8988T (cell line): ENCODE data around the gene ATP11B.
A peak's percentile ranks its signal among the peaks of the same experiment; 100 is the strongest.

Source experiments
- DNase-seq: peaks from one replicate; pipeline ENCODE4 v3.0.0; 2011

The ATP11B gene

GRCh38 chr3:182792901-182793662, at the start of gene ATP11B:
TSS of gene ATP11B (plus strand) at chr3:182793504. CDS start at chr3:182793760, 256 bp downstream.
- DNase-seq: peak; percentile 64

GRCh38 chr3:182746959-182747358, 46.3 kb upstream of the ATP11B start:
- DNase-seq: no peak

GRCh38 chr3:182755308-182755707, 38.0 kb upstream of the ATP11B start:
- DNase-seq: no peak

GRCh38 chr3:182755712-182756111, 37.6 kb upstream of the ATP11B start:
- no peak for DNase-seq

GRCh38 chr3:182760576-182761164, 32.6 kb upstream of the ATP11B start:
- no peak for DNase-seq

- no peak for DNase-seq
These were observed 29.4 kb upstream of the ATP11B start for GRCh38 chr3:182763896-182764295.

- DNase-seq: no peak
These were observed 28.0 kb upstream of the ATP11B start for GRCh38 chr3:182765287-182765686.

- no peak for DNase-seq
These were observed 27.2 kb upstream of the ATP11B start for GRCh38 chr3:182766099-182766498.

GRCh38 chr3:182768413-182768812, 24.9 kb upstream of the ATP11B start:
- no peak for DNase-seq

- DNase-seq: no peak
These were observed 23.6 kb upstream of the ATP11B start for GRCh38 chr3:182769673-182770072.

- DNase-seq: no peak
These were observed 11.2 kb upstream of the ATP11B start for GRCh38 chr3:182782149-182782548.

GRCh38 chr3:182783106-182783505, 10.2 kb upstream of the ATP11B start:
- DNase-seq: no peak

GRCh38 chr3:182784542-182784941, 8.8 kb upstream of the ATP11B start:
- no peak for DNase-seq

- DNase-seq: no peak
These were observed 8.2 kb upstream of the ATP11B start for GRCh38 chr3:182785142-182785541.

GRCh38 chr3:182785756-182786155, 7.5 kb upstream of the ATP11B start:
- no peak for DNase-seq

GRCh38 chr3:182786564-182787196, 6.6 kb upstream of the ATP11B start:
- no peak for DNase-seq

GRCh38 chr3:182787302-182788036, 5.8 kb upstream of the ATP11B start:
- no peak for DNase-seq

GRCh38 chr3:182789371-182789770, 3.9 kb upstream of the ATP11B start:
- DNase-seq: no peak

- DNase-seq: no peak
These were observed 2.7 kb upstream of the ATP11B start for GRCh38 chr3:182790612-182791011.

GRCh38 chr3:182793663-182794454, 555 bp downstream of the ATP11B start:
- DNase-seq: peak; percentile 33

- no peak for DNase-seq
These were observed 1.4 kb downstream of the ATP11B start for GRCh38 chr3:182794455-182795388.
